NCI-H187 treated with DMSO at 0.1 percent for 48 hours (cell line): Measurements from ENCODE around the gene OSBPL1A.

Experiments
- DNase-seq: peaks from one replicate; lab custom pipeline; 2025; lab: John Stamatoyannopoulos, UW

OSBPL1A gene

GRCh38 chr18:24341361-24341760 is 56.3 kb downstream of the OSBPL1A start:
- DNase-seq: no peak

- no peak for DNase-seq
These were observed 64.5 kb downstream of the OSBPL1A start for GRCh38 chr18:24333084-24333483.

GRCh38 chr18:24326211-24326610 is 71.4 kb downstream of the OSBPL1A start:
- no peak for DNase-seq

GRCh38 chr18:24322584-24323136 is 75.0 kb downstream of the OSBPL1A start:
- no peak for DNase-seq

GRCh38 chr18:24321071-24321470 is 76.6 kb downstream of the OSBPL1A start:
- no peak for DNase-seq

GRCh38 chr18:24319757-24320156 is 77.9 kb downstream of the OSBPL1A start:
- DNase-seq: no peak

- no peak for DNase-seq
These were observed 80.3 kb downstream of the OSBPL1A start for GRCh38 chr18:24317370-24317769.

- no peak for DNase-seq
These were observed 82.5 kb downstream of the OSBPL1A start for GRCh38 chr18:24315170-24315569.

GRCh38 chr18:24306201-24306600 is 91.4 kb downstream of the OSBPL1A start:
- no peak for DNase-seq

- DNase-seq: no peak
These were observed 96.9 kb downstream of the OSBPL1A start for GRCh38 chr18:24300703-24301102.

GRCh38 chr18:24296276-24296675 is 101.3 kb downstream of the OSBPL1A start:
- no peak for DNase-seq

- DNase-seq: no peak
These were observed 104.4 kb downstream of the OSBPL1A start for GRCh38 chr18:24293254-24293653.

- no peak for DNase-seq
These were observed 119.0 kb downstream of the OSBPL1A start for GRCh38 chr18:24278591-24278990.

GRCh38 chr18:24277516-24278195 is 120.0 kb downstream of the OSBPL1A start:
- no peak for DNase-seq

GRCh38 chr18:24276994-24277393 is 120.6 kb downstream of the OSBPL1A start:
- DNase-seq: no peak

GRCh38 chr18:24274837-24275236 is 122.8 kb downstream of the OSBPL1A start:
- no peak for DNase-seq

GRCh38 chr18:24273596-24273995 is 124.0 kb downstream of the OSBPL1A start:
- no peak for DNase-seq

- DNase-seq: no peak
These were observed 125.4 kb downstream of the OSBPL1A start for GRCh38 chr18:24272229-24272525.

GRCh38 chr18:24271381-24272228 is 126.0 kb downstream of the OSBPL1A start:
- DNase-seq: no peak

GRCh38 chr18:24270937-24271380 is 126.7 kb downstream of the OSBPL1A start:
- no peak for DNase-seq

- DNase-seq: no peak
These were observed 127.2 kb downstream of the OSBPL1A start for GRCh38 chr18:24270358-24270936.

GRCh38 chr18:24268784-24269550 is 128.7 kb downstream of the OSBPL1A start:
- DNase-seq: no peak
